Endodermal cell (in vitro differentiated cells): ENCODE data around the gene SLC25A40. TPM values are rescaled to one million over a fixed set of nuclear protein-coding genes. Genes with fewer than 3 reads are reported as not detected.
"Not testable (repeated sequence)": the region's sequence is repeated elsewhere in the genome, so short reads cannot be mapped to it uniquely, and the experiment has no call there.

Experiments used
- DNase-seq: peaks from one replicate; pipeline ENCODE4 v3.0.0-alpha.2; 2017
- H3K27ac ChIP-seq: 2 replicates; pipeline ENCODE4 v1.5.1; 2013; ENCODE audit warnings: mild to moderate bottlenecking, low read depth, low read length, moderate library complexity
- H3K27me3 ChIP-seq: 2 replicates; pipeline ENCODE4 v1.6.1; 2013; ENCODE audit warnings: mild to moderate bottlenecking, low read length, moderate library complexity; ENCODE audit not compliant: insufficient read depth, control insufficient read depth, poor library complexity, severe bottlenecking
- H3K36me3 ChIP-seq: 2 replicates; pipeline ENCODE4 v1.7.0; 2013; ENCODE audit warnings: mild to moderate bottlenecking, low read length, moderate library complexity; ENCODE audit not compliant: control insufficient read depth, insufficient read depth
- H3K4me1 ChIP-seq: one replicate; pipeline ENCODE4 v1.7.0; 2013; ENCODE audit warnings: low read length; ENCODE audit not compliant: control insufficient read depth, insufficient read depth
- H3K4me3 ChIP-seq: 2 replicates; pipeline ENCODE4 v1.5.1; 2013; ENCODE audit warnings: mild to moderate bottlenecking, low read length, moderate library complexity
- H3K9ac ChIP-seq: 2 replicates; pipeline ENCODE4 v1.6.1; 2013; ENCODE audit warnings: mild to moderate bottlenecking, low read length, moderate library complexity; ENCODE audit not compliant: poor library complexity, severe bottlenecking; ENCODE audit errors: extremely low read depth
- H3K9me3 ChIP-seq: 2 replicates; pipeline ENCODE4 v1.6.1; 2013; ENCODE audit warnings: mild to moderate bottlenecking, low read length, moderate library complexity; ENCODE audit not compliant: control insufficient read depth
- H3K27ac Mint-ChIP-seq: 2 replicates; pipeline ENCODE4 v1.8.0; 2020; ENCODE audit warnings: mixed read lengths
- H3K27me3 Mint-ChIP-seq: 2 replicates; pipeline ENCODE4 v1.8.0; 2021; ENCODE audit warnings: mild to moderate bottlenecking, mixed read lengths; ENCODE audit not compliant: insufficient read depth
- H3K36me3 Mint-ChIP-seq: 2 replicates; pipeline ENCODE4 v1.8.0; 2020; ENCODE audit warnings: low read depth, mixed read lengths
- H3K4me1 Mint-ChIP-seq: 2 replicates; pipeline ENCODE4 v1.8.0; 2020; ENCODE audit warnings: mixed read lengths
- H3K4me3 Mint-ChIP-seq: 2 replicates; pipeline ENCODE4 v1.8.0; 2020; ENCODE audit warnings: mild to moderate bottlenecking, moderate library complexity, mixed read lengths
- H3K9me3 Mint-ChIP-seq: 2 replicates; pipeline ENCODE4 v1.8.0; 2020; ENCODE audit warnings: mild to moderate bottlenecking, mixed read lengths
- CTCF ChIP-seq: fragments of 200-600 bp; sonication (generic); conservative IDR thresholded peaks from 2 replicates; pipeline ENCODE4 v1.5.0; 2021; ENCODE audit warnings: antibody characterized with exemption, mild to moderate bottlenecking
- WGBS, 2 experiments: methylation state at CpG; one replicate each; pipeline versions ENCODE4 v1.1.5 to v1.1.7; 2013; ENCODE audit warnings: missing lambda C conversion rate in 2 of 2, mixed read lengths in 1 of 2; ENCODE audit not compliant: insufficient coverage in 1 of 2, insufficient read length in 1 of 2; 5-methylcytosine and 5-hydroxymethylcytosine counted together
- total RNA-seq, 2 donors: library from RNA; stranded (reverse); fragmentation: NEBNext Ultra II Directional in 1 of 2; extraction: Animal tissue kit (Norgen Biotek cat#: 25700) in 1 of 2; gene quantifications; 2 replicates in 1 of 2; 3 replicates in 1 of 2; pipeline ENCODE4 v1.2.1, GENCODE V29; 2021

SLC25A40 gene
- total RNA-seq, 2 donors from 2014 or later: 20.9 to 32.6 TPM

GRCh38 chr7:87876869-87877234, 692 bp upstream of the SLC25A40 start:
- peaks cover 18% of the 10 kb centered on the region for H3K36me3 ChIP-seq
- peak overlapping the region; percentile 91 for H3K4me3 ChIP-seq
- TF ChIP-seq CTCF: no peak
- no peaks in the 10 kb centered on the region for H3K27me3 ChIP-seq
- H3K4me1 Mint-ChIP-seq: peaks cover 21% of the 10 kb centered on the region
- DNase-seq: peak; percentile 85
- 0% methylated on average over 2 to 27 of the region's 27 CpGs for WGBS, 2 experiments
- peak overlapping the region; percentile 87 for H3K9ac ChIP-seq
- H3K27ac ChIP-seq: peak overlapping the region; percentile 95
- H3K9me3 ChIP-seq: peaks cover 11% of the 10 kb centered on the region
- peak overlapping the region; percentile 98 for H3K4me3 Mint-ChIP-seq
- H3K4me1 ChIP-seq: peaks cover 4% of the 10 kb centered on the region
- peaks cover 27% of the 10 kb centered on the region for H3K36me3 Mint-ChIP-seq
- H3K27ac Mint-ChIP-seq: peak overlapping the region; percentile 99
- H3K27me3 Mint-ChIP-seq: no peaks in the 10 kb centered on the region
- H3K9me3 Mint-ChIP-seq: peaks cover 8% of the 10 kb centered on the region

GRCh38 chr7:87875151-87876039, 765 bp downstream of the SLC25A40 start:
- Histone ChIP-seq H3K9ac (peak overlapping the region; percentile 87), H3K27me3 (no peaks in the 10 kb centered on the region), H3K27ac (peak overlapping the region; percentile 95), H3K36me3 (peaks cover 20% of the 10 kb centered on the region), H3K9me3 (peaks cover 25% of the 10 kb centered on the region), H3K4me1 (peaks cover 4% of the 10 kb centered on the region), H3K4me3 (peak overlapping the region; percentile 91)
- Mint-ChIP-seq H3K4me1 (peaks cover 21% of the 10 kb centered on the region), H3K27ac (peak overlapping the region; percentile 89), H3K36me3 (peaks cover 35% of the 10 kb centered on the region), H3K9me3 (peaks cover 20% of the 10 kb centered on the region), H3K4me3 (peak overlapping the region; percentile 98), H3K27me3 (no peaks in the 10 kb centered on the region)
- 5 to 10% methylated on average over 22 to 35 of the region's 35 CpGs for WGBS, 2 experiments
- DNase-seq: no peak
- peak; percentile 15 for TF ChIP-seq CTCF

- H3K36me3 Mint-ChIP-seq: peaks cover 35% of the 10 kb centered on the region
- H3K4me3 Mint-ChIP-seq: no peak overlapping the region
- DNase-seq: no peak
- 93 to 98% methylated on average over 4 of the region's 4 CpGs for WGBS, 2 experiments
- Histone ChIP-seq H3K9me3 (peaks cover 35% of the 10 kb centered on the region), H3K27me3 (no peaks in the 10 kb centered on the region), H3K27ac (no peak overlapping the region), H3K4me3 (peak overlapping the region; percentile 91), H3K4me1 (peaks cover 4% of the 10 kb centered on the region), H3K36me3 (peaks cover 20% of the 10 kb centered on the region), H3K9ac (no peak overlapping the region)
- TF ChIP-seq CTCF: no peak
- H3K9me3 Mint-ChIP-seq: peaks cover 20% of the 10 kb centered on the region
- H3K27me3 Mint-ChIP-seq: no peaks in the 10 kb centered on the region
- H3K27ac Mint-ChIP-seq: no peak overlapping the region
- peaks cover 21% of the 10 kb centered on the region for H3K4me1 Mint-ChIP-seq
These were observed 2.1 kb downstream of the SLC25A40 start for GRCh38 chr7:87874066-87874465.

GRCh38 chr7:87873328-87873727, 2.8 kb downstream of the SLC25A40 start:
- not testable (repeated sequence) for H3K27me3 Mint-ChIP-seq, H3K27ac ChIP-seq, H3K4me1 ChIP-seq, H3K4me3 Mint-ChIP-seq, H3K4me3 ChIP-seq, H3K27me3 ChIP-seq, H3K27ac Mint-ChIP-seq, DNase-seq, H3K9ac ChIP-seq
- H3K36me3 Mint-ChIP-seq: peaks cover 37% of the 10 kb centered on the region
- H3K4me1 Mint-ChIP-seq: peaks cover 18% of the 10 kb centered on the region
- H3K9me3 Mint-ChIP-seq: peaks cover 20% of the 10 kb centered on the region
- Histone ChIP-seq H3K9me3 (peaks cover 38% of the 10 kb centered on the region), H3K36me3 (peaks cover 21% of the 10 kb centered on the region)
- 81 to 91% methylated on average over 6 to 10 of the region's 10 CpGs for whole genome bisulfite sequencing, 2 experiments
